Kidney epithelial cell (primary cell): Measurements from ENCODE around the gene APLNR. TPM values are rescaled to one million over a fixed set of nuclear protein-coding genes. Genes with fewer than 3 reads are reported as not detected.

Source experiments
- DNase-seq: peaks from one replicate; pipeline ENCODE4 v3.0.0-alpha.2; 2010; ENCODE audit warnings: low read depth
- H3K27me3 ChIP-seq: 2 replicates; pipeline ENCODE4 v1.6.0; 2011; ENCODE audit warnings: low read length; ENCODE audit not compliant: control insufficient read depth, insufficient read depth
- H3K36me3 ChIP-seq: 2 replicates; pipeline ENCODE4 v1.5.1; 2011; ENCODE audit warnings: low read length; ENCODE audit not compliant: control insufficient read depth, insufficient read depth
- H3K4me3 ChIP-seq: 2 replicates; pipeline ENCODE4 v1.5.1; 2011; ENCODE audit warnings: low read depth, mild to moderate bottlenecking, control low read depth, low read length
- CTCF ChIP-seq: IDR thresholded peaks from 2 replicates; pipeline ENCODE4 v1.5.1; 2011; ENCODE audit warnings: mild to moderate bottlenecking, moderate library complexity, low read length, control low read depth, inconsistent platforms; ENCODE audit not compliant: insufficient read depth, poor library complexity, severe bottlenecking
- total RNA-seq: library from RNA; depleted of rRNA; stranded (reverse); fragments of >200 nt; gene quantifications from 2 replicates; pipeline ENCODE4 v1.2.3, GENCODE V29; 2015

Gene APLNR
- total RNA-seq, 1 donor from 2014 or later: not detected

GRCh38 chr11:57199330-57199729, 37.7 kb downstream of the APLNR start:
- Histone ChIP-seq H3K36me3 (no peaks in the 10 kb centered on the region), H3K4me3 (no peak overlapping the region), H3K27me3 (no peaks in the 10 kb centered on the region)
- no peak for TF ChIP-seq CTCF
- no peak for DNase-seq

- Histone ChIP-seq H3K36me3 (no peaks in the 10 kb centered on the region), H3K27me3 (no peaks in the 10 kb centered on the region), H3K4me3 (no peak overlapping the region)
- TF ChIP-seq CTCF: no peak
- no peak for DNase-seq
Observed at GRCh38 chr11:57197762-57198161, 39.3 kb downstream of the APLNR start.

- no peak for TF ChIP-seq CTCF
- Histone ChIP-seq H3K4me3 (no peak overlapping the region), H3K27me3 (no peaks in the 10 kb centered on the region), H3K36me3 (no peaks in the 10 kb centered on the region)
- DNase-seq: no peak
Observed at GRCh38 chr11:57196596-57196995, 40.5 kb downstream of the APLNR start.

- Histone ChIP-seq H3K4me3 (no peak overlapping the region), H3K36me3 (no peaks in the 10 kb centered on the region), H3K27me3 (no peaks in the 10 kb centered on the region)
- no peak for TF ChIP-seq CTCF
- no peak for DNase-seq
Observed at GRCh38 chr11:57192316-57192715, 44.7 kb downstream of the APLNR start.

GRCh38 chr11:57191311-57192219, 45.5 kb downstream of the APLNR start:
- Histone ChIP-seq H3K36me3 (no peaks in the 10 kb centered on the region), H3K4me3 (no peak overlapping the region), H3K27me3 (no peaks in the 10 kb centered on the region)
- no peak for DNase-seq
- no peak for TF ChIP-seq CTCF

GRCh38 chr11:57190548-57190947, 46.5 kb downstream of the APLNR start:
- DNase-seq: no peak
- H3K27me3 ChIP-seq: no peaks in the 10 kb centered on the region
- no peak overlapping the region for H3K4me3 ChIP-seq
- H3K36me3 ChIP-seq: no peaks in the 10 kb centered on the region
- no peak for TF ChIP-seq CTCF
